Pulmonary artery endothelial cell (primary cell): ENCODE results near the gene TTLL8. TPM values are rescaled to one million over a fixed set of nuclear protein-coding genes. Genes with fewer than 3 reads are reported as not detected.

Experiments used
- DNase-seq: peaks from one replicate; pipeline ENCODE4 v3.0.0-alpha.2; 2011; ENCODE audit warnings: low read depth, low spot score
- total RNA-seq: library from RNA; depleted of rRNA; stranded (reverse); fragments of >200 nt; gene quantifications from 2 replicates; pipeline ENCODE4 v1.2.3, GENCODE V29; 2014

Gene TTLL8
- total RNA-seq, 1 donor from 2014 or later = not detected

GRCh38 chr22:50022171-50022819 is 35.8 kb downstream of the TTLL8 start:
- DNase-seq = no peak

- DNase-seq = no peak
Measured at GRCh38 chr22:50020606-50021005, 37.5 kb downstream of the TTLL8 start.

GRCh38 chr22:50019316-50019715 is 38.8 kb downstream of the TTLL8 start:
- DNase-seq = no peak

GRCh38 chr22:50018608-50019285 is 39.4 kb downstream of the TTLL8 start:
- no peak for DNase-seq

DNA sequence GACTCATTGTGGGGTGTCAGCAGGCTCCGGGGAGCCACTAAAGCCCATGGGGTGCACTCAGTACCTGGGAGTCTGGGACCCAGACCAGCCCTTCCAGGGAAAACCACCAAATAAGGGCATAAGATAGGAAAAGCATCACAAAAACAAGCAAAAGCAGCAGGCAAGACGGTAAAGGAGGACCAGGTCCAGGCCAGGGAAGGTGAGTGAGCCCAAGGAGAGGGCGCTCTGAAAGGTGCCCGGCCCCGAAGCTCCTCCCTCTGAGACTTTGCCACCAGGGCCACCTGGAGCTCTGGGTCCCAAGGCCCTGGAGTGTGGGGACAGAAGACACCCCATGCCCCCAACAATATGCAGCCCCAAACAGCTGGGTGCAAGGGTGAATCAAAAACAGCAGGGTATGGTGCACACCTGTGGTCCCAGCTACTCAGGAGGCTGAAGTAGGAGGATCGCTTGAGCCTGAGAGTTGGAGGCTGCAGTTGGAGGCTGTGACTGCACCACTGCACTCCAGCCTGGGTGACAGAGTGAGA is 40.3 kb downstream of the TTLL8 start:
- DNase-seq = no peak

DNA sequence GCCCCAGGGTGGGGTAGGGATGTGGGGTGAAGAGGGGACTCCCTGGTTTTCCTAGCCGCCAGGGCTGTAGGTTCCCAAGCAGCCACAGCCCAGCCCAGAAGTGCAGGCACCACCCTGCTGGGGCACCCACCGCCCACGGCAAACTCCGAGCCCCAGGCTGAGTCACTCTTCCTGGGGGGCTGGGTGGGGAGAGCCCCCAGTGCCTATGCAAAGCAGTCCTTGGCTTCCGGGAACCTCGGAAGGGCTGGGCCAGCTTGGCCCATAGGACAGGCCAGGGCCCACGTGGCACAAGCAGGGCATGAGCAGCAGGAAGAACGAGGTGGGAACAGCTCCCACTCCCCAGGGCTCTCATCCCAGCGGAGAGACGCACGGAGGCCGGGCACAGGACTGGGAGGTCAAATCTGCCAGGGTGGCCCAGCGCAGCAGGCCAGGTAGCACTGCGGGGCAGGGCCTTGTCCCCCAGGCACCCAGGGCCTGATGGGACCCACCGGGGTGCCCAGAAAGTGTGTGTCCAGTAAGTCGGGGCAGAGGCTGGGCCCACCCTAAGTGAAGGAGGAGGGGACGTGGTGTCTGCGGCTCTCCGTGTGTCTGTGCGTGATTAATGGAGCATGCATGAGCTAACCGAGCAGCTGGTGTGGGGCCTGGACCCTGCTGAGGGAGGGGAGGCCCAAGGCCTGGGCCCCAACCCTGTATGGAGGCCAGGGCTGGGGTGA is 41.0 kb downstream of the TTLL8 start:
- DNase-seq = no peak

DNA sequence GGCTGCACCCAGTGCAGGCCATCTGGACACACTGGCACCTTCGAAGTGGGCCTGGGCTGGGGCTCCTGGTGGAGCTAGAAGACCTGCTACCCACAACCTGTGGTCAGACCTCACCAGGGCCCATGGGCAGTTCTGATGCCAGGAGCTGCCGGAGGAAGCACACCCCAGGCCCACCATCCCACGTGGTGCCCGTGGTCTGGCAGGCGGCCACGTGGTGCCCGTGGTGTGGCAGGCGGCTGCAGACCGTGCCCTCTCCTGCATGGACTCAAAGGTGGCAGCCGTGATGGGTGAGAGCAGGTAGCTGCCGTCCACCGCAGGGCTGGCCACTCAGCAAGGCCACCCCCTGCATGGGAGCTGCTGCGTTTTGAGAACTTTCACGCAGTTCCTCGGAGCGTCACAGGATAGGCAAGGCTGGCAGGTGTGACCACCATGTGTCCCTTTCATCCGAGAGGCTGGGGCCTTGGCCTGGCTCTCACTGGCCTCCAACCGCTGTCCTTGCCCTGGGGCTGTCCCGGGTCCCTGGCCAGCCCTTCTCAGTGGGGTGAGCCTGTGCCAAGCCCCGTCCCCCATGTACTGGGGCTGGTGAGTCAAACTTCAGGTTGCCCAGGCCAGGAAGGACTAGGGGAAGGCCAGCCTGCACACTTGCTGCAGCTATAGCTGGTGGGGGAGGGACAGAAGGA is 41.6 kb downstream of the TTLL8 start:
- DNase-seq = no peak

- DNase-seq = no peak
Measured at GRCh38 chr22:50015451-50016307, 42.4 kb downstream of the TTLL8 start.

- DNase-seq = no peak
Measured at GRCh38 chr22:50014655-50015401, 43.3 kb downstream of the TTLL8 start.

DNA sequence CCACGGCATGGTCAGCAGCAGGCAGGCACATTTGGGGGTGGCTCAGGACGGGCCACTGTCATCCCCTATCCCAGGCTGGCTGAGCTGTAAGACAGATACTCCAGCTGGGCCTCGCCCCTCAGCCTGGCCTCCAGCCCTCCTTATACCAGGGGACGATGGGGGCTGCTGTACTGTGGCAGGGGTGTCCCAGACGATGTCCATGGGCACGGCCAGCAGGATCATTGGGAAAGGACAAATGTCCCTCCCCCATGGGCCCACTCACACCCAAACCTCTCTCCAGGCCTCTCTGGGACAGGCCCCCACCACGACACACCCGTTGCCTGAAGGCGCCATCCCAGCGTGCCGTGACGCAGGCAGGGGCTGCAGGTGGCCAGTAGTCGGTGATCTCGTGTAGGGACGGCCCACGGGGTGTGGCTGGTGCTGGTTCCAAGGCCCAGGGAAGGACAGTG is 44.0 kb downstream of the TTLL8 start:
- DNase-seq = no peak

GRCh38 chr22:50012211-50013181 is 45.6 kb downstream of the TTLL8 start, which contains the start of gene IL17REL:
Gene IL17REL (minus strand): TSS chr22:50012765. CDS start chr22:50012646, 119 bp downstream.
- DNase-seq = no peak

- DNase-seq = no peak
Measured at GRCh38 chr22:50011447-50012210, 46.5 kb downstream of the TTLL8 start.

- no peak for DNase-seq
Measured at GRCh38 chr22:50010676-50011446, 47.2 kb downstream of the TTLL8 start.

GRCh38 chr22:50009765-50010675 is 48.1 kb downstream of the TTLL8 start:
- DNase-seq = no peak

DNA sequence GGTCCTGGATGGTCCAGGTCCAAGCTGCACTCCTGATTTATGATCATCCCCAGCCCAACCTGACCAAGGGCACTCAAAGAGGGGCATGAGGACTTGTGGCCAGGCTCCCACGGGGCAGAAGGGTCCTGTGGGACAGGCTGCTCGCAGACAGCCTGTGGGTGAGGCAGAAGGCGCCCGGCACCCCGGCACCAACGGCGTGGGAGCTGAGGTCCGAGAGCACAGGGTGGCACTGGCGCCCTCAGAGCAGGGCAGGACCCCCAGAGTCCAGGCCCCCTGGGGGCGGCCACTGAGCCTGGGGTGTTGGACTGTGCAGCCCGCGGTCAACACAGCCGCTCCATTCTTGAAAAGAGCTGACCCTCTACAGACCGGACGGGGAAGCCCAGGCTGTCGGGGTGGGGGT is 48.8 kb downstream of the TTLL8 start:
- DNase-seq = no peak
